ENCODE measurements around the gene NCAN.
"Not testable (repeated sequence)": the region's sequence is repeated elsewhere in the genome, so short reads cannot be mapped to it uniquely, and the experiment has no call there.

Gene NCAN

DNA sequence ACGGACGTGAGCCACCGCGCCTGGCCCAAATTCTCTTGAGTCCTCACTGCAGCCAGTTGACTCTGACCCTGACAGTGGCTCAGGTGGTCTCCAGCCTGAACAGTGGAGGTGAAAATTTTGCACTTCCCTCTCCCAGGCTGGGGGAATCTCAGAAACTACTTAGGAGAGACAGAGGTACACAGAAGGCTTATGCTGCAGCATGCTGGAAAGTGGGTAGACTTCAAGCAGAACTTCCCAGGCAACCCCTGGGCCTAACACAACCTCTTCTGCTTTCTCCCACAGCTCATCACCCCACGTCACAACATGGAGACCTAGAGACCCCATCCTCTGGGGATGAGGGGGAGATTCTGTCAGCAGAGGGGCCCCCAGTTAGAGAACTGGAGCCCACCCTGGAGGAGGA lies 14.4 kb downstream of the NCAN start:
- DNase-seq = no peak

GRCh38 chr19:19226663-19227062 lies 14.9 kb downstream of the NCAN start:
- DNase-seq = no peak

DNA sequence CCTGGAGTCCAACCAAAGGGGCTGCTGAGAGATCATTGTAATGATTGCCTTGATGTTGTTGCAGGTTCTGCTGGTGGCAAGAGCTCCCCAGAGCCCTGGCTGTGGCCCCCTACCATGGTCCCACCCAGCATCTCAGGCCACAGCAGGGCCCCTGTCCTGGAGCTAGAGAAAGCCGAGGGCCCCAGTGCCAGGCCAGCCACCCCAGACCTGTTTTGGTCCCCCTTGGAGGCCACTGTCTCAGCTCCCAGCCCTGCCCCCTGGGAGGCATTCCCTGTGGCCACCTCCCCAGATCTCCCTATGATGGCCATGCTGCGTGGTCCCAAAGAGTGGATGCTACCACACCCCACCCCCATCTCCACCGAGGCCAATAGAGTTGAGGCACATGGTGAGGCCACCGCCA lies 15.5 kb downstream of the NCAN start:
- no peak for DNase-seq

GRCh38 chr19:19229701-19230100 lies 17.9 kb downstream of the NCAN start:
- no peak for DNase-seq

GRCh38 chr19:19230999-19231398 lies 19.2 kb downstream of the NCAN start:
- no peak for DNase-seq

DNA sequence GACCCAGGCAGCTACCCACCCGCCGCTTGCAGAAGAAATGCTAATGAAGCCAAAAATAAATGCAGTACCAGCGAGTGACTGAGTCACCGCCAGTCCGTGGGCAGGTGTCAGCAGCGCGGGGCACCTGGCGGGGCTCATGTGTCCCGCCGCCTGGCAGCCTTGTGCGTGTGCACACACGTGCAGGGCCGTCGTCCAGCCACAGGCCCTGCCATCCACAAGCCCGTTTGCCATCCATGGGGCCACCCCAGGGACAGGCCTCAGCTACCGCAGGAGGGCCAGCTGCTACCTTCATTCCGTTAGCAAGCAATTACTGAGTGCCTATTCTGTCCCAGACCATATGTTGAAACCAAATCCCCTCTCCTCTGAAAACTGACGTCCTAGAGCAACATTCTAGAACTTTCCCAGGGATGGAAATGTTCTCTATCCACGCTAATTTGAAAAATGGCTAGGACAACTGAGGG lies 20.5 kb downstream of the NCAN start:
- DNase-seq = no peak

DNA sequence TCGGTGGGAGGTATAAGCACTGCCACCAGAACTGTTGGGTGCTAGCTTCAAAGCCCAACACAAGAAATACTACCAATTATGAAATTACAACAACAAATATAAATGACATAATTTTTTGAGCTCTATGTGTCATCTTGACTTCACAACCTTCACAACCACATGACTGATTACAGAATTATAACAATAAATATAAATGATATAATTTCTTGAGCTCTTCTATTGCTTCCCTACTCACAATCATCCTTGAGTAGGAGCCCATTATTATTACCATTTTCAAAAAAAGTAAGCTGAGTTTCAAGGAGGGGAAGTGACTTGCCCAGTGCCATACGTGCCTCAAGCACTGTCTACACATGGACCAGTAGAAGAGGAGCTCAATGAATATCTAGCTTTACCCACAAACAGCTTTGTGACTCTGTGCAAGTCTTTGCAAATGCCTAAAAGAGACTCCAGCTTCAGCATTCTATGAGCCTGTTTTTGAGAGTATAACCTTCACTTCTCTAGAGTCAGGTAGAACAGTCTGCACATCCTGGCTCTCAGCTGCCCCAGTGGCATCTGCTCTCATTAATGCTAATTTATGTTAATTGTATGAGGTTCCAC lies 22.6 kb downstream of the NCAN start:
- DNase-seq = no peak

DNA sequence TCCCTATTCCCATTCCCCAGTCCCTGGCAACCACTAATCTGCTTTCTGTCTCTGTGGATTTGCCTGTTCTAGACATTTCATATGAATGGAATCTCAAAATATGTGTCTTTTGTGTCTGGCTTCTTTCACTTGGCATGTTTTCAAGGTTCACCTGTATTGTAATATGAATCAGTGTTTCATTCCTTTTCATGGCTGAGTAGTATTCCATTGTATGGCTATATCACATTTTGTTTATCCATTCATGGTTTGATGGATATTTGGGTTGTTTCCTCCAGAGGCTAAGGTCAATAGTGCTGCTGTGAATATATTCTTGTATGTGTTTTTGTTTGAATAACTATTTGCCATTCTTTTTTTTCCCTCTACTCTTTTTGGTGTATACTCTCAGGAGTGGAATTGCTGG lies 24.4 kb downstream of the NCAN start:
- DNase-seq = no peak

DNA sequence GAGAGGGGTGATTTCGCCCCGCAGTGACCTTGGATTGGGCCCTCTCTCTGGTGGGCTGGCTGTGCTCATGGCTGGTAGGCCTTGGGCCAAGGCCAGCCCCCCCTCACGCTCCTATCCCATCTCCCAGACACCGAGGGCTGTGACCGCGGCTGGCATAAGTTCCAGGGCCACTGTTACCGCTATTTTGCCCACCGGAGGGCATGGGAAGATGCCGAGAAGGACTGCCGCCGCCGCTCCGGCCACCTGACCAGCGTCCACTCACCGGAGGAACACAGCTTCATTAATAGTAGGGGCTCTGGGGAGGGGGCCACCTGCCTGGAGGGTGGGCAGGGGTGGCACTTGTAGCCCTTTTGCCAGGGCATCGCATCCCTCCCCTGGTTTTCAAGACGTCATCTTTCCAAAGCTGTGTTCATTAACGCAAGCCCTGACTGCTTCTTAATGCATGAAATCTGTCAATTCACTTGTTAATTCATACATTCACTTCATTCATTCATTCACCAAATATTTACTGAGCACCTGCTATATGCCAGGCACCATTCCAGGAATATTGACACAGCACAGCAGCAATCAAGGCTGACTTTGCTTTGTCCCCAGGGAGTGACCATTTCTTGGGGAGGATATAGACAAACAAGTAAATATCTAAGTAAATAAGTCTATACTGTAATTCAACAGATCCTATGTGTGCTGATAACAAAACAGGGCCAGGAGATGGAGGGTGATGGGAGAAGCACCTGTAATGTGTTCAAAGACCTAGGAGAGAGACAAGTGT lies 26.6 kb downstream of the NCAN start:
- no peak for DNase-seq

- no peak for DNase-seq
Measured at GRCh38 chr19:19239675-19240074, 27.9 kb downstream of the NCAN start.

GRCh38 chr19:19240476-19240875 lies 28.7 kb downstream of the NCAN start:
- no peak for DNase-seq

DNA sequence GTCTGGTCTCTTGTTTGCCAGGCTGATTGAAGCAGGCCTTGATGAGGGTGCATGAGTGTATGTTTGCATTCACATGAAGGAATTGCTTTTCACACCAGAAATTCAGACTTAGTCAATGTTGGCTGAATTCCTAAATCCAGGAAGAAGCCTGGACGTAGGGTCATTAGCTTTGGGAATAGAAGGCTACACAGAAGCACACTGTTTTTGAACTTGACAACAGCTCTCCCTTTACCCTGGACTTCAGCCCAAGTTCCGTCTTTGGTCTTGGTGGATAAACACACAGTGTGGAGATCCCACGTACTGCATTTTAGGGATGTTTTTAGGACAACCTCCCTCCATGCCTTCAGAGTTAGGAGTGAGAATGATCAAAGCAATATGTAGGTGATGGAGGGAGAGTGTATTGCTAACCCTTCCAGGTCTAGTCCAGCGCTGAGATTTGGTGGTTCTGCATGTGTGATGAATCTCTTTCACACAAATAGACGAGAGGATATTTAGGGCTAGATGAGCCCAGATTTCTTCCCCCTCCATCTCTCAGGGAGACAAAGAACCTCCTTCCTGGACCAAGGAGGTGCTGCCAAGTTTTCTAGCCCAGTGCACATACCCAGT lies 38.5 kb downstream of the NCAN start:
- DNase-seq = no peak

DNA sequence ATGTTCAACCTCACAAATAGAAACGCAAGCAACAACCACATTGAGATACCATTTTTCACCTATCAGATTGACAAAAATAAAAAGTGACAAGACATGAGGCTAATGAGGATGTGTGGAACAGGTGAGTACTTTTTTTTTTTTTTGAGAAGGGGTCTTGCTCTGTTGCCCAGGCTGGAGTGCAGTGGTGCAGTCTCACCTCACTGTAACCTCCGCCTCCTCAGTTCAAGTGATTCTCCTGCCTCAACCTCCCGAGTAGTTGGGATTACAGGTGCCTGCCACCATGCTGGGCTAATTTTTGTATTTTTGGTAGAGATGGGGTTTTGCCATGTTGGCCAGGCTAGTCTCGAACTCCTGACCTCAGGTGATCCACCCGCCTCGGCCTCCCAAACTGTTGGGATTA lies 41.7 kb downstream of the NCAN start:
- DNase-seq = not testable (repeated sequence)

DNA sequence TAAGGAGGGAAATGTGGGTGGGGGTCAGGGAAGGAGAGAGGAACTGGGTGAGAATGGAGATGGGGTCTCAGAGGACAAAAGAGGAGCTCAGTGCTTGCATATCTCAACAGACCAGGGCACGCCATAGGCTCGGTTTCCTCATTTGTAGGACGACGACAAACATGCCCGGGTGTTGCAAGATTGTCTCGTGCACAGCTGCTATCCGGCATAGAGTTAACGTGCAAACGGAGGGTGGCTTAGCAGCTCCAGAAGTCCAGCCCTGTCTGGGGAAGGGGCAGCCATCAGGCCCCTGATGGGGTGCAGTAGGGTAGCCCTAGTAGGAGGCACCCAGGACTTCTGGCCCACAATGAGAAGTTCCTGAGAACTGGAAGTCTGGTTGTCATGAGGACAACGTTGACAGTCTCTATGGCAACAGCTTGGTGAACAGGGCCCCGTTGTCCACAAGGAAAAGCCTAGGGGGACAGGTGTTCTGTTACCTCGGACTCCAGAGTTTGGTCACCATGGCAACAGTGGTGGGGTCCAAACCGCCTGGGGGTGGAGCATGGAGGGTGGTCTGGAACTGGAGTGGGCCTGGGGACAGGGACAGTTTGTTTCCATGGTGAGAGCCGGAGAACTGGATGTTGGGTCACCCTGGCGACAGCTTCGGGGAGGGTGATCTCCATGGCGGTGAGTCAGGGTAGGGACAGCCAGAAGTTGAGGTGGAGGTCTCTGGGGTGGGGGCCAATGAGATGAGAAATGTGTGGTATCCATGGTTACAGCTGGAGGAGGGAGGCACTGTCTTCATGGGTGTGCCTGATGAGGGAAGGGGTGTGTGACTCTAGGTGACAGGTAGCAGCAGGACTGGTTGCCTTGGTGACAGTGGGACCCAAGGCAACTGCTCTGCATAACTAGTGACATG lies 44.6 kb downstream of the NCAN start:
- no peak for DNase-seq

DNA sequence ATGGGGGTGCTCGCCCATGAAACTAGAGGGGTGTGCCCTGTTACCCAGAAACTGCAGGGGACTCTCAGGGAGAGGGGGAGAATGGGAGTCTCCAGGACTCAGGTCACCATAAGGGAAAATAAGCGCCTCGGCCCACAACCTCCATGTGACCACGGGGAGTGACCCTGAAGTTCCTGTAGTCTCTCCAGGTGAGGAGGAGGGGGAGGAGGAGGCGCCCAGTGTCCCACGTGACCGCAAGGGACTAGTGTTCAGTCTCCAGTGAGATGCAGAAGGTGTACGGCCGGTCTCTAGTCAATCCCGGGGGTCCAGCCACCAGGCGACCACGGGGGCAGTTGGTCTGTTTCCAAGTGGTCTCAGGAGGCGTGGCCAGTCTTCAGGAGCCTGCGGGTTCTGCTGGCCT lies 45.4 kb downstream of the NCAN start:
- no peak for DNase-seq

GRCh38 chr19:19257836-19258588 lies 46.3 kb downstream of the NCAN start:
- DNase-seq = no peak

- DNase-seq = no peak
Measured at GRCh38 chr19:19258589-19259338, 47.0 kb downstream of the NCAN start.

DNA sequence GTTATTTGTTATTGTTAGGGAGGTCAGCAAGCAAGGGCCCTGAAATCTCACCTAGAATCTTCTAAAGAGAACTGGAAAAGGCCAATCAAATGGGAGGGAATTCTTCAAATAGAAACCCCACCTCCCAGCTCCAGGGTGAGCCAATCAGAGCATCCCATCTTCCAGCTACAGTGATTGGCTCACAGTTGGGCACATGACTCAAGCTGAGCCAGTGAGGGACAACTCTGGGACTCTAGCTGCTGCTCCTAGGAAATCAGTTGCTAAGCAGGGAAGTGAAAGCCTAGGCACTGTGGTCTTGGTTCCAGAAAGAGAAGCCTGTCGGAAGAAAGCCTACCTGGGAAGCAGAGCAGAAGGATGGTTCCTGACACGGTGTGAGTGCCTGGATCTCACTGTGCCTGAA lies 48.0 kb downstream of the NCAN start:
- DNase-seq = no peak

DNA sequence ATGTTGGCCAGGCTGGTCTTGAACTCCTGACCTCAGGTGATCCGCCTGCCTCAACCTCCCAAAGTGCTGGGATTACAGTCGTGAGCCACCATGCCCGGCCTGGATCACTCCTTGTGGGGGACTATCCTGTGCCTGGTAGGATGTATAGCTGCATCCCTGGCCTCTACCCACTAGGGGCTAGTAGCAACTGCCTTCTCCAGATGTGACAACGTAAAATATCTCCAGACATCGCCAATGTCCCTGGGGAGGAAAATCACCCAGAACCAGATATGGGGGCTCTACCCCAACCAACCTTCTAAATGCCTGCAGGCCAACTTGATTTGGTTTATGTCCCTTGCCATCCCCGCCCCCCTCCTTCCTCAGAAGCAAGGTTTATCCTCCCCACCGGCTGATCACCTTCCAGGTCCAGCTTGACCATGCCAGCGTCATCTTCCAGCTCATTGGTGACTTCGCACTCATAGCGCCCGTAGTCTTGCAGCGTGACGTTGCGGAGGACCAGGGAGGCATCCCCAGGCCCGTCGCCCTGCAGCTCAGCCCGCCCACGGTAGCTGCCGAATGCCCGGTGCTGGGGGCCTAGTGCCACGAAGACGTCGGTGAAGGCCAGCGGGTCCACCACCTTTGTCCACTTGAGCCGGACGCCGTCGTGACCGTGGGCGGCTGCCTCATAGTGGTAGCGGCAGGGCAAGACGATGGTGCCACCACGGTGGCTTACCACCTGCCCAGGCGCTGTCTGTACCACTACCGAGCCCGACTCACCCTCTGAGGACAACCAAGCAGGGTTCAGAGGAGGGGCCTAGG lies 48.9 kb downstream of the NCAN start:
- no peak for DNase-seq

DNA sequence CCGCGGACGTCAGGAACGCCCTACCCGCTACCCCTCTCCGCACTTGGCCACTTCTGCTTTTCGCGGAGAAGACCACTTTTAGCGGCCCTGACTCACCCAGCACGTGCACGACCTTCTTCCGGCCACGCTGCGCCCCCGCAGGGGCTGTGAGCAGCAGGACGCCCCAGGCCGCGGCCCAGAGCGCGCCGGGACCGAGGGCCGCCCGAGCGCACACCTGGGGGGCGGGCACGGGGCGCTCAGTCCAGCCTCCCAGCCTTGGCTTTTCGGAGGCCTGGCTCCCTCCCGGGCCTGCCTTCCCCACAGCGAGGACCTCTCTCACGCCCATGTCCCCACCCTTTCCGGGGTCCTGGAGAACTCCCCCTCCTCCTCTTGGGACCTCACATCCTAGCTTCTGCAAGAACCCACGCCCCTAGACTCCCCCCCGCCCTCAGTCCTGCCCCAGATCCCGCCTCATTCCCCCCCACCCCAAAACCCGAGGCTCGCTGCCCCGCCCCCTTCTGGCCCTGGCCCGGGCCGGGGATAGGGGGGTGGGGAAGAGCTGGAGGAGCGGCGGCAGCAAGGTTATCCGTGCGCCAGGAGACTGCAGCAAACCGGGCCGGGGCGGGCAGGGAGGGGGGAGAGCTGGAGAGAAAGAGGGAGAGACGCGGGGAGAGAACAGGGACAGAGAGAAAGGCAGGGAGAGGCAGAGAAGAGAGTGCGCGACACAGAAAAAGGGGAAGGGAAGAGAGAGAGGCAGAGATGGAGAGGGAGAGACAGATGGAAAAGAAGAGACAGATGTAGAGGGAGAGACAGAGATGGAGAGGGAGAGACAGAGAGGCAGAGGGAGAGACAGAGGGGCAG lies 49.8 kb downstream of the NCAN start:
- DNase-seq = no peak
